H9 (cell line): ENCODE data around the gene CACHD1. TPM values are rescaled to one million over a fixed set of nuclear protein-coding genes. Genes with fewer than 3 reads are reported as not detected.

ENCODE experiments used
- DNase-seq: peaks from one replicate; pipeline ENCODE4 v3.0.0-alpha.2; 2017
- H2AFZ ChIP-seq: one replicate; pipeline ENCODE4 v1.6.1; 2013; ENCODE audit warnings: mild to moderate bottlenecking, low read length, control low read depth, moderate library complexity
- H2AK5ac ChIP-seq: 2 replicates; pipeline ENCODE4 v1.6.1; 2013; ENCODE audit warnings: low read length, control low read depth, mixed read lengths; ENCODE audit not compliant: insufficient read length
- H2BK120ac ChIP-seq: one replicate; pipeline ENCODE4 v1.6.1; 2013; ENCODE audit warnings: low read depth, mild to moderate bottlenecking, low read length, control low read depth, inconsistent platforms; ENCODE audit not compliant: poor library complexity, severe bottlenecking
- H2BK12ac ChIP-seq: 2 replicates; pipeline ENCODE4 v1.6.1; 2013; ENCODE audit warnings: low read length, control low read depth, mixed read lengths, low read depth; ENCODE audit not compliant: insufficient read length
- H2BK15ac ChIP-seq: 2 replicates; pipeline ENCODE4 v1.6.1; 2013; ENCODE audit warnings: low read depth, low read length, control low read depth
- H2BK20ac ChIP-seq: one replicate; pipeline ENCODE4 v1.6.1; 2013; ENCODE audit warnings: low read depth, mild to moderate bottlenecking, low read length, control low read depth, inconsistent platforms; ENCODE audit not compliant: poor library complexity, severe bottlenecking
- H2BK5ac ChIP-seq: 2 replicates; pipeline ENCODE4 v1.6.1; 2013; ENCODE audit warnings: low read length, control low read depth, mixed read lengths; ENCODE audit not compliant: insufficient read length
- H3K14ac ChIP-seq: 2 replicates; pipeline ENCODE4 v1.6.1; 2013; ENCODE audit warnings: low read length, control low read depth; ENCODE audit not compliant: insufficient read depth
- H3K18ac ChIP-seq: 2 replicates; pipeline ENCODE4 v1.6.1; 2013; ENCODE audit warnings: low read depth, mild to moderate bottlenecking, mixed read lengths, low read length, control low read depth; ENCODE audit not compliant: insufficient read length
- H3K23ac ChIP-seq: 2 replicates; pipeline ENCODE4 v1.6.1; 2013; ENCODE audit warnings: low read length, control low read depth, mixed read lengths, low read depth; ENCODE audit not compliant: insufficient read length
- H3K23me2 ChIP-seq: 2 replicates; pipeline ENCODE4 v1.6.1; 2013; ENCODE audit warnings: low read depth, mild to moderate bottlenecking, mixed read lengths, low read length, control low read depth; ENCODE audit not compliant: insufficient read length, poor library complexity, severe bottlenecking
- H3K27ac ChIP-seq: 2 replicates; pipeline ENCODE4 v1.5.1; 2013; ENCODE audit warnings: low read length, control low read depth, mixed read lengths, low read depth; ENCODE audit not compliant: insufficient read length
- H3K27me3 ChIP-seq: 2 replicates; pipeline ENCODE4 v1.6.1; 2013; ENCODE audit warnings: low read length, control low read depth, inconsistent platforms; ENCODE audit not compliant: insufficient read depth
- H3K4ac ChIP-seq: 2 replicates; pipeline ENCODE4 v1.6.1; 2013; ENCODE audit warnings: low read depth, mild to moderate bottlenecking, control low read depth, inconsistent platforms, low read length, moderate library complexity
- H3K4me1 ChIP-seq: 2 replicates; pipeline ENCODE4 v1.6.1; 2013; ENCODE audit warnings: low read length, control low read depth, inconsistent platforms; ENCODE audit not compliant: insufficient read depth
- H3K4me2 ChIP-seq: 2 replicates; pipeline ENCODE4 v1.6.1; 2013; ENCODE audit warnings: low read length, control low read depth, mixed read lengths; ENCODE audit not compliant: insufficient read length, insufficient read depth
- H3K56ac ChIP-seq: 2 replicates; pipeline ENCODE4 v1.6.1; 2013; ENCODE audit warnings: low read depth, mild to moderate bottlenecking, mixed read lengths, low read length, control low read depth; ENCODE audit not compliant: insufficient read length
- H3K79me1 ChIP-seq: 2 replicates; pipeline ENCODE4 v1.6.1; 2013; ENCODE audit warnings: low read depth, mild to moderate bottlenecking, moderate library complexity, low read length, control low read depth, inconsistent platforms; ENCODE audit not compliant: insufficient read depth, poor library complexity, severe bottlenecking
- H3K79me2 ChIP-seq: 2 replicates; pipeline ENCODE4 v1.6.1; 2013; ENCODE audit warnings: low read length, control low read depth, inconsistent platforms; ENCODE audit not compliant: insufficient read depth
- H3K9ac ChIP-seq: 2 replicates; pipeline ENCODE4 v1.6.1; 2013; ENCODE audit warnings: low read length, control low read depth, mixed read lengths; ENCODE audit not compliant: insufficient read length; ENCODE audit errors: extremely low read depth
- H3K9me3 ChIP-seq: one replicate; pipeline ENCODE4 v1.6.1; 2013; ENCODE audit warnings: low read depth, low read length, inconsistent platforms; ENCODE audit not compliant: control insufficient read depth
- H3T11ph ChIP-seq: one replicate; pipeline ENCODE4 v1.6.1; 2013; ENCODE audit warnings: mild to moderate bottlenecking, low read length, control low read depth, inconsistent platforms
- H4K20me1 ChIP-seq: one replicate; pipeline ENCODE4 v1.6.1; 2013; ENCODE audit not compliant: control insufficient read depth, insufficient read length, insufficient read depth
- H4K5ac ChIP-seq: 2 replicates; pipeline ENCODE4 v1.6.1; 2013; ENCODE audit warnings: low read depth, mild to moderate bottlenecking, mixed read lengths, low read length, control low read depth; ENCODE audit not compliant: insufficient read length
- H4K8ac ChIP-seq: replicated peaks from 2 replicates; pipeline ENCODE4 v1.6.1; 2013; ENCODE audit warnings: low read length, control low read depth, mixed read lengths, low read depth; ENCODE audit not compliant: insufficient read length
- H4K91ac ChIP-seq: 2 replicates; pipeline ENCODE4 v1.6.1; 2013; ENCODE audit warnings: low read depth, mild to moderate bottlenecking, moderate library complexity, mixed read lengths, low read length, control low read depth; ENCODE audit not compliant: insufficient read length
- H3K27ac Mint-ChIP-seq, 3 experiments: 2 replicates in 2 of 3; 3 replicates in 1 of 3; pipeline ENCODE4 v1.8.0; 2020 to 2021; ENCODE audit warnings: mixed read lengths in 3 of 3, mild to moderate bottlenecking in 1 of 3, moderate library complexity in 1 of 3
- H3K27me3 Mint-ChIP-seq: 2 replicates; pipeline ENCODE4 v1.8.0; 2021; ENCODE audit warnings: low read depth, mild to moderate bottlenecking, moderate library complexity, mixed read lengths
- H3K36me3 Mint-ChIP-seq, 3 experiments: 2 replicates in 2 of 3; 3 replicates in 1 of 3; pipeline ENCODE4 v1.8.0; 2020 to 2021; ENCODE audit warnings: low read depth in 3 of 3, mixed read lengths in 3 of 3; ENCODE audit not compliant: insufficient read depth in 1 of 3
- H3K4me1 Mint-ChIP-seq, 2 experiments: 2 replicates each; pipeline ENCODE4 v1.8.0; 2020; ENCODE audit warnings: mixed read lengths in 2 of 2
- H3K4me3 Mint-ChIP-seq, 2 experiments: 2 replicates in 1 of 2; 3 replicates in 1 of 2; pipeline ENCODE4 v1.8.0; 2020 to 2021; ENCODE audit warnings: mild to moderate bottlenecking in 2 of 2, mixed read lengths in 2 of 2, moderate library complexity in 1 of 2
- H3K9me3 Mint-ChIP-seq, 2 experiments: 2 replicates in 1 of 2; 3 replicates in 1 of 2; pipeline ENCODE4 v1.8.0; 2020; ENCODE audit warnings: mild to moderate bottlenecking in 2 of 2, mixed read lengths in 2 of 2, moderate library complexity in 1 of 2
- WGBS: extraction: QIAGEN DNeasy Blood & Tissue Kit; methylation state at CpG from one replicate; pipeline ENCODE4 v1.1.7; 2013; ENCODE audit warnings: missing lambda C conversion rate, low lambda C conversion rate, mixed read lengths; ENCODE audit not compliant: insufficient read length; ENCODE audit errors: extremely low coverage; 5-methylcytosine and 5-hydroxymethylcytosine counted together
- total RNA-seq: library from RNA; stranded (reverse); gene quantifications from 2 replicates; pipeline ENCODE4 v1.2.1, GENCODE V29; 2021
- TF ChIP-seq, protein P1 (sequence below): fragments of 200-600 bp; sonication (generic); conservative IDR thresholded peaks from 3 replicates; pipeline ENCODE4 v1.8.0; 2021; ENCODE audit warnings: antibody characterized with exemption, mild to moderate bottlenecking

CACHD1 gene
- total RNA-seq, 1 experiment from 2014 or later = 94.2 TPM

GRCh38 chr1:64505232-64505943 is 35.5 kb downstream of the CACHD1 start:
- Histone ChIP-seq H2BK120ac (no peak overlapping the region), H4K8ac (no peak overlapping the region), H3K23ac (no peak overlapping the region), H3K18ac (no peak overlapping the region), H2AFZ (no peak overlapping the region), H4K5ac (no peak overlapping the region), H3T11ph (no peak overlapping the region), H3K9ac (peak overlapping the region; percentile 47), H2BK5ac (no peak overlapping the region), H3K27ac (no peak overlapping the region), H3K14ac (no peak overlapping the region), H3K4me2 (peak overlapping the region; percentile 66), H4K20me1 (peaks cover 3% of the 10 kb centered on the region), H3K4me1 (peaks cover 21% of the 10 kb centered on the region), H2AK5ac (no peak overlapping the region), H3K79me1 (peaks cover 5% of the 10 kb centered on the region), H3K9me3 (no peaks in the 10 kb centered on the region), H3K56ac (no peak overlapping the region), H3K4ac (no peak overlapping the region), H4K91ac (no peak overlapping the region), H2BK15ac (no peak overlapping the region), H3K23me2 (peaks cover 4% of the 10 kb centered on the region), H3K79me2 (peaks cover 10% of the 10 kb centered on the region; the same call in 1 of the 2 replicates), H2BK20ac (no peak overlapping the region), H3K27me3 (peaks cover 13% of the 10 kb centered on the region; the same call in 1 of the 2 replicates), H2BK12ac (no peak overlapping the region)
- peak overlapping the region; percentile 63 to 79 for H3K4me3 Mint-ChIP-seq
- H3K9me3 Mint-ChIP-seq = no peaks in the 10 kb centered on the region; a peak in 1 of 5 replicates
- peaks cover 0 to 17% (median 6%) of the 10 kb centered on the region in 3 experiments; a peak in 4 of 7 replicates for H3K36me3 Mint-ChIP-seq
- H3K27me3 Mint-ChIP-seq = peaks cover 28% of the 10 kb centered on the region
- H3K4me1 Mint-ChIP-seq = peaks cover 85 to 90% of the 10 kb centered on the region in 2 experiments
- DNase-seq = peak; percentile 88
- WGBS = no CpG with 5 or more reads among the region's 51 CpGs
- TF ChIP-seq, protein P1, sequence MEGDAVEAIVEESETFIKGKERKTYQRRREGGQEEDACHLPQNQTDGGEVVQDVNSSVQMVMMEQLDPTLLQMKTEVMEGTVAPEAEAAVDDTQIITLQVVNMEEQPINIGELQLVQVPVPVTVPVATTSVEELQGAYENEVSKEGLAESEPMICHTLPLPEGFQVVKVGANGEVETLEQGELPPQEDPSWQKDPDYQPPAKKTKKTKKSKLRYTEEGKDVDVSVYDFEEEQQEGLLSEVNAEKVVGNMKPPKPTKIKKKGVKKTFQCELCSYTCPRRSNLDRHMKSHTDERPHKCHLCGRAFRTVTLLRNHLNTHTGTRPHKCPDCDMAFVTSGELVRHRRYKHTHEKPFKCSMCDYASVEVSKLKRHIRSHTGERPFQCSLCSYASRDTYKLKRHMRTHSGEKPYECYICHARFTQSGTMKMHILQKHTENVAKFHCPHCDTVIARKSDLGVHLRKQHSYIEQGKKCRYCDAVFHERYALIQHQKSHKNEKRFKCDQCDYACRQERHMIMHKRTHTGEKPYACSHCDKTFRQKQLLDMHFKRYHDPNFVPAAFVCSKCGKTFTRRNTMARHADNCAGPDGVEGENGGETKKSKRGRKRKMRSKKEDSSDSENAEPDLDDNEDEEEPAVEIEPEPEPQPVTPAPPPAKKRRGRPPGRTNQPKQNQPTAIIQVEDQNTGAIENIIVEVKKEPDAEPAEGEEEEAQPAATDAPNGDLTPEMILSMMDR = no peak
- peak overlapping the region; percentile 76 to 81 (median 77); a peak in 4 of 7 replicates for H3K27ac Mint-ChIP-seq
